Endodermal cell (in vitro differentiated cells): ENCODE measurements around the gene PIAS2. TPM values are rescaled to one million over a fixed set of nuclear protein-coding genes. Genes with fewer than 3 reads are reported as not detected.

ENCODE experiments used
- DNase-seq: peaks from one replicate; pipeline ENCODE4 v3.0.0-alpha.2; 2017
- H3K27ac ChIP-seq: 2 replicates; pipeline ENCODE4 v1.5.1; 2013; ENCODE audit warnings: mild to moderate bottlenecking, low read depth, low read length, moderate library complexity
- H3K27me3 ChIP-seq: 2 replicates; pipeline ENCODE4 v1.6.1; 2013; ENCODE audit warnings: mild to moderate bottlenecking, low read length, moderate library complexity; ENCODE audit not compliant: insufficient read depth, control insufficient read depth, poor library complexity, severe bottlenecking
- H3K36me3 ChIP-seq: 2 replicates; pipeline ENCODE4 v1.7.0; 2013; ENCODE audit warnings: mild to moderate bottlenecking, low read length, moderate library complexity; ENCODE audit not compliant: control insufficient read depth, insufficient read depth
- H3K4me1 ChIP-seq: one replicate; pipeline ENCODE4 v1.7.0; 2013; ENCODE audit warnings: low read length; ENCODE audit not compliant: control insufficient read depth, insufficient read depth
- H3K4me3 ChIP-seq: 2 replicates; pipeline ENCODE4 v1.5.1; 2013; ENCODE audit warnings: mild to moderate bottlenecking, low read length, moderate library complexity
- H3K9ac ChIP-seq: 2 replicates; pipeline ENCODE4 v1.6.1; 2013; ENCODE audit warnings: mild to moderate bottlenecking, low read length, moderate library complexity; ENCODE audit not compliant: poor library complexity, severe bottlenecking; ENCODE audit errors: extremely low read depth
- H3K9me3 ChIP-seq: 2 replicates; pipeline ENCODE4 v1.6.1; 2013; ENCODE audit warnings: mild to moderate bottlenecking, low read length, moderate library complexity; ENCODE audit not compliant: control insufficient read depth
- H3K27ac Mint-ChIP-seq: 2 replicates; pipeline ENCODE4 v1.8.0; 2020; ENCODE audit warnings: mixed read lengths
- H3K27me3 Mint-ChIP-seq: 2 replicates; pipeline ENCODE4 v1.8.0; 2021; ENCODE audit warnings: mild to moderate bottlenecking, mixed read lengths; ENCODE audit not compliant: insufficient read depth
- H3K36me3 Mint-ChIP-seq: 2 replicates; pipeline ENCODE4 v1.8.0; 2020; ENCODE audit warnings: low read depth, mixed read lengths
- H3K4me1 Mint-ChIP-seq: 2 replicates; pipeline ENCODE4 v1.8.0; 2020; ENCODE audit warnings: mixed read lengths
- H3K4me3 Mint-ChIP-seq: 2 replicates; pipeline ENCODE4 v1.8.0; 2020; ENCODE audit warnings: mild to moderate bottlenecking, moderate library complexity, mixed read lengths
- H3K9me3 Mint-ChIP-seq: 2 replicates; pipeline ENCODE4 v1.8.0; 2020; ENCODE audit warnings: mild to moderate bottlenecking, mixed read lengths
- WGBS, 2 experiments: methylation state at CpG; one replicate each; pipeline versions ENCODE4 v1.1.5 to v1.1.7; 2013; ENCODE audit warnings: missing lambda C conversion rate in 2 of 2, mixed read lengths in 1 of 2; ENCODE audit not compliant: insufficient coverage in 1 of 2, insufficient read length in 1 of 2; 5-methylcytosine and 5-hydroxymethylcytosine counted together
- total RNA-seq, 2 donors: library from RNA; stranded (reverse); fragmentation: NEBNext Ultra II Directional in 1 of 2; extraction: Animal tissue kit (Norgen Biotek cat#: 25700) in 1 of 2; gene quantifications; 2 replicates in 1 of 2; 3 replicates in 1 of 2; pipeline ENCODE4 v1.2.1, GENCODE V29; 2021
- TF ChIP-seq, protein P1 (sequence below): fragments of 200-600 bp; sonication (generic); conservative IDR thresholded peaks from 2 replicates; pipeline ENCODE4 v1.5.0; 2021; ENCODE audit warnings: antibody characterized with exemption, mild to moderate bottlenecking

Gene PIAS2
- total RNA-seq, 2 donors from 2014 or later: 34.8 to 52.0 TPM

DNA sequence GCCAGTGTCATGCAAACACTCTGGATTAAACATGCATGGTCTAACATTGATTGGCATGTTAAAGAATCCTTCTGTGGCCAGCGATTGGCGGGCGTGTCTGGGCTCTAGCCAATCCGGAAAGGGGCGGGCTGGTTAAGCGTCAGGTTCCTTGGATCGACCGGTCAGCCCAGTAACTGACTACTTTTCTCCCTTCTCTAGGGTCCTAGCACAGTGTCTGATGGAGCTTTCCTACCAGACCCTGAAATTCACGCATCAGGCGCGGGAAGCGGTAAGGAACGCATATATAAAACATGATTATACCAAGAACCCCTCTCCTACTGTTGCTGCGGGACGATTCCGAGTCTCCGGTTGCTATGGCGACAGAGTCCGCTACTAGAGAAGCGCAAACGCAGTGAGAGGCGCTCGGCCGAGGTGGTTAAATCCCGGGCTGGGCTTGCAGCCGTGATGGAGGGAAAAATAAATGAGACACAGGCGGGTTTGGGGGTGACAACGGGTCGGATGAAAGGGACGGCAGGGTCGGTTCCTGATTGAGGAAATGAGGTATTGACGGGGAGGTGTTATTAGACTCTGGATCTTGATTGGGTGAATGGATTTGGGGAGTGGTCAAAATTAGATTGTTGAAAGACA, 29.5 kb upstream of the PIAS2 start:
- Histone ChIP-seq H3K4me1 (no peaks in the 10 kb centered on the region), H3K27ac (no peak overlapping the region), H3K9me3 (no peaks in the 10 kb centered on the region), H3K9ac (peak overlapping the region; percentile 60), H3K4me3 (peak overlapping the region; percentile 96), H3K27me3 (no peaks in the 10 kb centered on the region), H3K36me3 (no peaks in the 10 kb centered on the region)
- Mint-ChIP-seq H3K9me3 (no peaks in the 10 kb centered on the region), H3K36me3 (no peaks in the 10 kb centered on the region), H3K27me3 (no peaks in the 10 kb centered on the region), H3K27ac (no peak overlapping the region), H3K4me3 (no peak overlapping the region), H3K4me1 (peaks cover 1% of the 10 kb centered on the region)
- peak; percentile 98 for DNase-seq
- WGBS, 2 experiments: 0% methylated on average over 30 to 32 of the region's 32 CpGs
- TF ChIP-seq, protein P1, sequence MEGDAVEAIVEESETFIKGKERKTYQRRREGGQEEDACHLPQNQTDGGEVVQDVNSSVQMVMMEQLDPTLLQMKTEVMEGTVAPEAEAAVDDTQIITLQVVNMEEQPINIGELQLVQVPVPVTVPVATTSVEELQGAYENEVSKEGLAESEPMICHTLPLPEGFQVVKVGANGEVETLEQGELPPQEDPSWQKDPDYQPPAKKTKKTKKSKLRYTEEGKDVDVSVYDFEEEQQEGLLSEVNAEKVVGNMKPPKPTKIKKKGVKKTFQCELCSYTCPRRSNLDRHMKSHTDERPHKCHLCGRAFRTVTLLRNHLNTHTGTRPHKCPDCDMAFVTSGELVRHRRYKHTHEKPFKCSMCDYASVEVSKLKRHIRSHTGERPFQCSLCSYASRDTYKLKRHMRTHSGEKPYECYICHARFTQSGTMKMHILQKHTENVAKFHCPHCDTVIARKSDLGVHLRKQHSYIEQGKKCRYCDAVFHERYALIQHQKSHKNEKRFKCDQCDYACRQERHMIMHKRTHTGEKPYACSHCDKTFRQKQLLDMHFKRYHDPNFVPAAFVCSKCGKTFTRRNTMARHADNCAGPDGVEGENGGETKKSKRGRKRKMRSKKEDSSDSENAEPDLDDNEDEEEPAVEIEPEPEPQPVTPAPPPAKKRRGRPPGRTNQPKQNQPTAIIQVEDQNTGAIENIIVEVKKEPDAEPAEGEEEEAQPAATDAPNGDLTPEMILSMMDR: no peak

DNA sequence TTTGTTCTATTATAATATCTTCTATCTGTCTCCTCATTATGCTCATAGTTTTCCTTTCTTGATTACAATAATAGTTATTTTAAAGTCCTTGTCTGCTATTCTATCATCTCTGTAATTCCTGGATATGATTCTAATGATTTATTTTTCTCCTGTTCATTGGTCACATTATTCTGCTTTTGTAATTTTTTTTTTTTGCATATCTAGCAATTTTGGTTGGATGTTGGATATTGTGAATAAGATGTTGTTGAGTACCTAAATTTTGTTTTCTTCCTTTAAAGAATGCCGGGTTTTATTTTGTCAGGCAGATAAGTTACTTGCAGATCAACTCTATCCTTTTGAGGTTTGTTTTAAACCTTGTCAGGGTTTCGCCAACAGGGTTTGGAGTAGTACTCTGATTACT, 25.3 kb upstream of the PIAS2 start:
- no peak for DNase-seq
- Mint-ChIP-seq H3K27ac (no peak overlapping the region), H3K27me3 (no peaks in the 10 kb centered on the region), H3K4me1 (peaks cover 1% of the 10 kb centered on the region), H3K9me3 (no peaks in the 10 kb centered on the region), H3K4me3 (no peak overlapping the region), H3K36me3 (no peaks in the 10 kb centered on the region)
- Histone ChIP-seq H3K9me3 (no peaks in the 10 kb centered on the region), H3K27ac (no peak overlapping the region), H3K4me1 (no peaks in the 10 kb centered on the region), H3K36me3 (no peaks in the 10 kb centered on the region), H3K9ac (no peak overlapping the region), H3K4me3 (no peak overlapping the region), H3K27me3 (no peaks in the 10 kb centered on the region)
- 94 to 100% methylated on average over 1 to 2 of the region's 2 CpGs for WGBS, 2 experiments
- TF ChIP-seq, protein P1: no peak

DNA sequence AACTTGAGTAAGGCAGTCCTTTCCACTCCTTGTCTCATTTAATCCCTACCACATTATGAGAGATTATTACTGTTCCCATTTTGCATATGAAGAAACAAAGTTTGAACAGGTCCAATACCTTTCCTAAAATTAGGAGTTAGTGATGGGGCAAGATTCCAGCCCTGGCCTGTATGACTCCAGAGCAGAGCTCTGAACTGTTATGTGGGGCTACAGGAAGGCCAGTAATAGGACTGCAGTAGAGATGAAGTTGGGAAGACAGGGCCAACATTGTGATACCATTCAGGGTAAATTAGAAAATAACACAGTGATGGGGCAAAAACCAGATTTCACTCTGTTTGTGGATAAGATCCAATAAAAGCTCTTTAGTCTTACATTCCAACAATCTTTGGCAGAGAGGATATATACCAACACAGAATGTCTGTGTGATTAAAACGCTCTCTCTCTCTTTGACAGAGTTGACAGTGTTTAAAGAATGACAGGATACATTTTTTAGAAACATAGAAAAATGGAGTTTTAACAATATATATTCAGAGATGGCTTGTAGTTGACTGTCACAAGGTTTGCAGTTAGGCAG, 22.8 kb upstream of the PIAS2 start:
- TF ChIP-seq, protein P1: no peak
- Mint-ChIP-seq H3K4me3 (no peak overlapping the region), H3K36me3 (no peaks in the 10 kb centered on the region), H3K27ac (no peak overlapping the region), H3K27me3 (no peaks in the 10 kb centered on the region), H3K9me3 (no peaks in the 10 kb centered on the region), H3K4me1 (peaks cover 1% of the 10 kb centered on the region)
- no peaks in the 10 kb centered on the region for H3K4me1 ChIP-seq
- H3K36me3 ChIP-seq: no peaks in the 10 kb centered on the region
- H3K27me3 ChIP-seq: no peaks in the 10 kb centered on the region
- H3K9ac ChIP-seq: no peak overlapping the region
- DNase-seq: no peak
- H3K4me3 ChIP-seq: no peak overlapping the region
- no peak overlapping the region for H3K27ac ChIP-seq
- WGBS, 2 experiments: 100% methylated on average over 1 of the region's 1 CpG; no CpG with 5 or more reads in 1 of the 2 experiments
- H3K9me3 ChIP-seq: no peaks in the 10 kb centered on the region
